Stimulated activated CD8-positive, alpha-beta memory T cell treated with anti-CD3 and anti-CD28 coated beads, Interleukin-12 subunit alpha, Interleukin-12 subunit beta, amount 100 ng/mL, for 4 hours (primary cell): ENCODE results near the gene CSRNP2.
"Not testable (repeated sequence)": the region's sequence is repeated elsewhere in the genome, so short reads cannot be mapped to it uniquely, and the experiment has no call there.

ENCODE experiments used
- DNase-seq: peaks from one replicate; pipeline ENCODE4 v3.0.0-alpha.2; 2020; ENCODE audit warnings: low read depth

Gene CSRNP2

DNA sequence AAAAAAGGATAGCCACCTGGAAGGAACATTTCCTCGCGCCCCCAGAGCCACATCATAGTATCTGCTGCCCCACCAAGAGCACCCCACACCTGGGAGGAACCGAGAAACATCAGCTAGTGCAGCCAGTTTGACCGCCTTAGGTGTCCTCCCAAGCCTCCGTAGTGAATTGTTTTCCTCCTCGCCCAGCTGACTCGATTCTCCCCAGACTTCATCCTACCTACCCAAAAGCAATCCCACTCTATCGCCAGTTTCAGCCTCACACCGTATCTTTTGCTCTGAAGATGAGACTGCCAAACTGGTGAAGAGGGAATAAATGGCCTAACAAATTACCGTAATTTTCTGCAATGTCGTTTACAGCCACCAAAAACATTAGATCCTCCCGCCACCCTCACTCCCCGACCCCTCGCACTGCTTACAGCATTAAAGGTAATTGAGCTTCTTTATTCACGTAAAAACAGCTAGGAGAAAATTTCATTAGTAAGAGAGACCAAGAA lies 56.0 kb downstream of the CSRNP2 start:
- no peak for DNase-seq

DNA sequence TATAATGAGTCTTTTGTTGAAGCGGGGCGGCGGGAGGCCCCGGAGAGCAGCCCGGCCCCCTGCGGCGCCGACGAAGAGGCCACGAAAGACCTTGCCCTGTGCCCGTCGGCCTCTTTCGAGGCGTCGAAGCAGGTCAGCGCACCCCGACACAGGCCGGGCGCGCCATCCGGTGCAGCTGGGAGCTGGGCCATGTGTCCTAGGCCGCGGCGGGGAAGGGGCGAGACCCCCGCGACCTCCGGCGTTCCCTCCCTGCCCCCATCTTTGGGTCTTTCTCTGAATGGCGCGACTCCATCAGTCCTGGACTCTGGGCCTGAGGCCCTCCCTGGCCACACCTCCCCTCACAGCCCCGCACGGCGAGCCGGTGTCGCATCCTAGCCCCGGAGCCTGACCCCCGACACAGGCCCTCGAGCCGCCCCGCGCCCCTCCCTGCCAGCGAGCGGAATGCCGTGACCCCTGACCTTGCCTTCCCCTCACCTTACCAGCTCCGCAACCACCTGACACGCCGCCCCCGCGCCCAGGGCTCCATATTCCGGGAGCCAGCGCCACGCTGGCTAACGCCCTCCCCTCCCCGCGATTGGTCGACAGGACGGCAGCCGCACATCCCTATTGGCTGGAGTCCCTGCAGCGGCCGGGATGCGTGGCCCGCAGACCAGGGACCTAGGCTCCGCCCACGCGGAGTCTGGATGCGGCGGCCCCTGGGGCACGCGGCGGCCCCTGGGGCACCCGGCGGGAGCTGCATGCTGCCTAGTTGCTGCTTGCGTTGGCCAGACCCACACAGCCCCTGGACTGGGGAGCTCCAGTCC lies 57.4 kb downstream of the CSRNP2 start, which contains the start of gene SLC11A2:
Gene SLC11A2, minus strand, starts transcription at position 549 of the 803 bp plus-strand sequence. CDS start 15,656 bp downstream, outside the sequence.
- peak; percentile 83 for DNase-seq

DNA sequence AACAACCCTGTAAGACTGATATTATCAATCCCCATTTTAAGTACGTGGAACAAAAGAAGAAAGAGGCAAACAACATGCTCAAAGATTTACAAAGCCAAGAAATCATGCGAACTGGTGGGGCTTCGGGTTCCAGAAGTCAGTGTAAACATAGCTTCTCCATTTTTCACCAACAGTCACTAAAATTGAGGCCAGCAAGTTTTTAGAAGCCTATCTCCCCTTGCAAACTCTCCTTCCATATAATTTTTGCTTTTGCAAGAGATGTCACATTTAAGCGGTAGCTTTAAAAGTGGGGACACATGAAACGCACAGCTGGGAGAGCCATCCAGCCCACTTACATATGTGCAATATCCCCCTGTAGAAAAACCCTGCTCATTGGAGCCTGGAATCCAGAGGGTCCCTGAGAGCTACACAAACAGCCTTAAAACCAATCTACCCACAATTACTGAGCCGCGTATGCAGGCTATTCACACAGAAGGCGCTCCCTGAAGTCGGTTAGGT lies 58.0 kb downstream of the CSRNP2 start:
- no peak for DNase-seq

DNA sequence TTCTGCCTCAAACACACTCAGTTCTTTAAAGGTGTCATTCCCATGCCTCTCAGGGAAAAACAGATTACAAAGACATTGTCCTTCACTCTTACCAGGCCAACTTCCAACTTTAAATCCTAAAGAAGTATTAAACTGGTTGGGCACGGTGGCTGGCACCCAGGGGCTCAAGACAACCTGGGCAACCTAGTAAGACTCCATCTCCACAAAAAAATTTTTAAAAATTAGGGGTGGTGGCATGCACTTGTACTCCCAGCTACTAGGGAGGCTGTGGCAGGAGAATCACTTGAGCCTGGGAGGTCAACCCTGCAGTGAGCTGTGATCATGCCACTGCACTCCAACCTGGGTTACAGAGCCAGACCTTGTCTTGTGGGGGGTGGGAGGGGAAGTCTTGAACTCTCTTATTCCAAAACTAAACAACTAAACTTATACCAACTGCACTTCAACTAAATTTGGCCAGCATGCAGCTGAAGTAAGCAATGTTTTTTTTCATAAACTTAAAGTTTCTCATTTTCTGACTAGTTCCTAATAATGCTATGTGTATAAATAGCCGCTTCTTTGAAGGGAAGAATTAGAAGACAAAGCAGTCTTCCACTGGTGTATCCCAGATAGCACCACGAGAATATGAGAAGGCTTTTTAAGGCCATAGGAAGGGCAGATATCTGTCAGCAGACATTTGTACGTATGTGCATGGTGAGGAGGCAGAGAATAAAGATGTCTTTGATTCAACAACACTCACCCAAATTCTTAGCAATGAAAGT lies 59.6 kb downstream of the CSRNP2 start:
- no peak for DNase-seq

DNA sequence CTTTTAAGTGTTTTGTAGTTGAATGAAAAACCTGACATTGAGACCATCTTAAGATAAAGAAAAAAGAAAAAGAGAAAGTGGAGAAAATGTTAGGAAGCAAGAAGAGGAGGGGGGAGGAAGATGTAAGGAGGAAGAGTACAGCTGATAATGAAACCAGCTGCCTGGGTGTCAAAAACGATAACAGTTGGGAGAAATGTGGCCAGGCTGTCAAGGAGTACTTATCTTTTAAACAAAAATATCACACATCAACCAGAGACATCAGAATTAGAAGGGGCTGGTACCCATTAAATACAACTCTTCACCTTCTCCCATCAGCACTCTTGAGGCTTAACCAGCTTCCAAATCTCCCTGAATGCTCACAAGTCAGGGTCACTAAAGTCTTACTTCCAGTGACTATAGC lies 61.7 kb downstream of the CSRNP2 start:
- no peak for DNase-seq

DNA sequence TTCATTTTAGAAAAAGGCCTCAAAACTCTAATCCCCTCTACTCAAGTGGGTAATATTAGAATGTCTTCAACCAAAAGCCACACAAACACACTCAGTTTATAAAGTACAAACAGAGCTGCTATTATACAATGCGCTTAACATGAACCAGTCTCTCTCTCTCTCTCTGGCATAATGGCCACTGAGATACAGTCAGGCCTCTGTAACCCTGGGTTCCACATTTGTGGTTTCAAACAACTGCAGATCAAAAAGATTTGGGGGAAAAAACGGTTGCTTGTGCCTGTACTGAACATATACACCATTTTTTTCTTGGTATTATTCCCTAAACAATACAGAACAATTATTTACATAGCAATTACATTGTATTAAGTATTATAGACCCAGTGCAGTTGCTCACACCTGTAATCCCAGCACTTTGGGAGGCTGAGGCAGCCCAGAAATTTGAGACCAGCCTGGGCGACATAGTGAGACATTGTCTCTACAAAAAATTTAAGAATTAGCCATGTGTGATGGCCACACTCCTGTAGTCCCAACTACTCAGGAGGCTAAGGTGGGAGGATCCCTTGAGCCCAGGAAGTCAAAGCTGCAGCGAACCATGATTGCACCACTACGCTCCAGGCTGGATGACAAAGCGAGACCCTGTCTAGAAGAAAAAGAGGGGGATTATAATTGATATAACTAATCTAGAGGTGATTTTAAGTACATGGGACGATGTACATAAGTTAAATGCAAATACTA lies 62.8 kb downstream of the CSRNP2 start:
- DNase-seq = no peak

DNA sequence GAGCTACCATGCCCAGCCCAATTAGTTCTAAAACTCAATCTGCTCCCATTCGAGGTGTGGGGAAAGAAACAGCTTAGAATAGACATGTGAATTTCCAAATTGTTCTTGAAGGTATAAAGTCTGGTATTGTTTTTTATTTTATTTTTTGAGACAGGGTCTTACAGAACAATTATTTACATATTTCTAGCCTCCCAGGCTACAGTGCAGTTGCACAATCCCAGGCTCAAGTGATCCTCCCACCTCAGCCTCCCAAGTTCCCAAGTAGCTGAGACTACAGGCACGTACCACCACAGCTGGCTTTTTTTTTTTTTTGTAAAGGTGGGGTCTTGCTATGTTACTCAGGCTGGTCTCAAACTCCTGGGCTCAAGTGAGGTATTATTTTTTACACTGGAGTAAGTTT lies 63.5 kb downstream of the CSRNP2 start:
- DNase-seq = no peak

DNA sequence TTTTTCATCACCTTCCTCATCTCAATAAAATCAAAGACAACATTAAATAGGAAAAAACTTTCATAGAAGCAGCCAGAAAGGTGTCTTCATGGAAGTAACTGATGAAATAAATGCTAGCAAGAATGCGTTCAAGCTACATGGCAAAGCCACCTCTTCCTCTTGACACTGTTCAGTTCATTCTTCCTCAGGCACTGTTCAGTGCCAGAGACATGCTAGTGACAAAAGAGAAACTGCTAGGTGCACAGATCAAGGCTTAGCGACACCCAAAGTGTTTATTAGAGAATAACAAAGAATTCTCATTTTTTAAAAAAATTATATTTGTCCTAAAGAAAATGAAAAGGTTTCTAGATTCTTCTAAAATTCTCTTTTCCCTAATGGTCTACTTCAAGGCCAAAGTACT lies 64.4 kb downstream of the CSRNP2 start:
- no peak for DNase-seq

DNA sequence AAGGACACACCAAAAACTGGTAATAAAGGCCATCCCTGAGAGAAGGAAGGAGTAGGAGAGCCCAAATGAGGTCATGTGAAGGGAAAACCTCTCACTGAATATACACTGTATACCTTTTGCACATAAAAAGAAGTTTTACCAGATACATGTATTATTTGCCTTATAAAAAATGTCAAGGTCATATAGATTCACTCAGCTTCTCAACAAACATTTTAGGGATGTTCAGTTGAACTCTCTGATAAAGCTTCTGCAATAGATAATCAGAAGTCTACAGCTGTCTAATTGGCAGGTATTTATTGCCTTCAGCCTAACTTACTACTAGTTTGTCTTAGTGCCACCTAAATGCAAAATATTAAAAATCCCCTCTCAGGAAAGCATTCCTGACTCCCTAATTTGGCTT lies 65.9 kb downstream of the CSRNP2 start:
- no peak for DNase-seq

DNA sequence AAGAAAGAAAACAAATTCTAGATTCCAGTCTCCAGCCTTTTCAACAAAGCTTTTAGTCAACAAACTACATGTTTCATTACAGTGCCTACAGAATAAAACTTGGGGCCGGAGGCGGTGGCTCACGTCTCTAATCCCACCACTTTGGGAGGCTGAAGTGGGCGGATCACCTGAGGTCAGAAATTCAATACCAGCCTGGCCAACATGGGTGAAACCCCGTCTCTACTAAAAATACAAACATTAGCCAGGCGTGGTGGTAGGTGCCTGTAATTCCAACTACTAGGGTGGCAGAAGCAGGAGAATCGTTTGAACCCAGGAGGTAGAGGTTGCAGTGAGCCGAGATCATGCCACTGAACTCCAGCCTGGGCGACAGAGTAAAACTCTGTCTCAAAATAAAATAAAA lies 68.9 kb downstream of the CSRNP2 start:
- not testable (repeated sequence) for DNase-seq

DNA sequence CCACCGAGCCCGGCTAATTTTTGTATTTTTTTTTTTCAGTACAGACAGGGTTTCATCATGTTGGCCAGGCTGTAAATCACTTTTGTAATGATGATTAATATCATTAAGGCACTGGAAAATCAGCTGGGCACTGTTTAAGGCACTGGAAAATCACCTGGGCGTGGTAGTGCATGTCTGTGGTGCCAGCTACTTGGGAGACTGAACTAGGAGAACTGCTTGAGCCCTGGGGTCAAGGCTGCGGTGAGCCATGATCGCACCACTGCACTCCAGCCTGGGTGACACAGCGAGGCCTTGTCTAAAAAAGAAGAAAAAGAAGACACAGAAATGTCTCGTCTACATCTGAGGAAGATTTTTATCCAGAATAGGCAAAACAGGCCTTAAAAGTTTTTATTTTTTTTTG lies 70.0 kb downstream of the CSRNP2 start:
- no peak for DNase-seq

DNA sequence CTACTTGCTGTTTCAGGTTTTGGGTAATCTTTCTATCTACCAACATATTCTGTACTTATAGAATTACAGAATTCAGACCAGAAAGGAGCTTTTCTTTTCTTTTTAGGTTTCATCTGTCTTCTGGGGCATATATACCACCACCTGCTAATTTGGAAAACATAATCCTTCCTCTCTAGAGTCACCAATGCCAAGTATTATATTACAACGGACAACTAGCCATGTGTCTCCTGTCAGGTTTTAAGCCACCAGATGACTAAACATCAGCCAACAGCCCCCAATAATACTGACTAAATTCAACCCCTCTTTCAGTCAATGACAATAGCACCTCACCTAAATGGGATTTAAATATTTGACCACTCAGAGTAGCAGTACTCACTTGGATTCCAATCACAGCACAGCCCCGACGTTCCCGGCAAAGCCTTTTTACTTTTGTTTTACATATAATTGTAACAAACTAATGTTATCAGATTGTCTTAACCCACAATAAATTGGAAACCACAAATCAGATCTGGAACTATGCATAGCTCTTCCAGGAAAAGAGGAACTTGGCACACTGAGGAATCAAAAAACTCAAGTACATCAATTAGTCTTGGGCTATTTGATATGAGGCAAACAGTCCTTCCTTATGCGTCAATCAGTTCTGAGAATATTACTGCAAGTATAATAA lies 70.7 kb downstream of the CSRNP2 start:
- no peak for DNase-seq

DNA sequence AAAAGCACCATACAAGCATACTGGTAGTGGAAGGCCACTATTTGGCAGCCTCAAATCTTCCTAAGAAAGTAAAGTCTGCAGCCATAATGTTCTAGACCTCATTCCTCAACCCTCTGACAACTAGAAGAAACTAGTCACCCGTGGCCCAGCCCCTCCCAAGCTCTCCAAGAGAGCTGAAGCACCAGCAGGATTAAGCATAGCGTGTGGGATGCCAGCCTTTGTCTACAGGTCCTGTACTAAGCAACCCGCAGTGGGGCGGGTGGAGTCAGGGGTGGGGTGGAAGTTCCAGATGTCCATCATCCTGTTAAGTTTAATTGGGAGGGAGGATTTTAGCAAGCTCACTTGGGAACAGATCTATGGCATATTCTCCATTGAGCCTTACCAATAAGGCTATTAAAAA lies 71.4 kb downstream of the CSRNP2 start:
- no peak for DNase-seq
